ENCODE results near the gene FES.

GRCh38 chr15:90876046-90876445, 8.3 kb upstream of the FES start:
- no peak for TF ChIP-seq GATA2 (IDR thresholded peaks at IDR 0.05; ENCODE audit: low read depth, low read length)
- TF ChIP-seq GATA3 (IDR thresholded peaks at IDR 0.05; ENCODE audit: low read depth, low read length), result no peak
